GM12872 (cell line): ENCODE data around the gene DACH1.

Experiments used
- CTCF ChIP-seq: IDR thresholded peaks from 3 replicates; pipeline ENCODE4 v1.5.1; 2011; ENCODE audit warnings: low read depth, mild to moderate bottlenecking, low read length, moderate library complexity; ENCODE audit not compliant: insufficient read depth

Gene DACH1

DNA sequence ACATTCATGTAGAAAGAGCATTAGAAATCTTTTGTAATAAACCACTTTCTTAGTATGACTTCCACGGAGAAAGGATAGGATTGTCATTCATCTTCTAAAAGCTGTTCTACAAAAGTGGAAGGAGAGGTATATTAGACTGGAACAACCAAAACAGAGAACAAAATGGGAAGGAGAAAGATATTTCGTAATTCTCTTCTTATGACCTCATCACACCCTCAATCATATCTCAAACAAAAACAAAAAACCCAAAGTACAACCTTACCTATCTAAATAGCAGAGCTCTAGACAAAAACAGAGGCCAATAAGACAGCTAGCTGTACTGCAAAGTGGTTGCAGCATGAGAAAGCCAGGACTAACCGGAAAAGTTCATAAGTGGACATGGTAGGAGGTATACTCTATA, 46.3 kb downstream of the DACH1 start:
- TF ChIP-seq CTCF, result no peak

GRCh38 chr13:71817335-71817734, 49.7 kb downstream of the DACH1 start:
- TF ChIP-seq CTCF, result no peak

DNA sequence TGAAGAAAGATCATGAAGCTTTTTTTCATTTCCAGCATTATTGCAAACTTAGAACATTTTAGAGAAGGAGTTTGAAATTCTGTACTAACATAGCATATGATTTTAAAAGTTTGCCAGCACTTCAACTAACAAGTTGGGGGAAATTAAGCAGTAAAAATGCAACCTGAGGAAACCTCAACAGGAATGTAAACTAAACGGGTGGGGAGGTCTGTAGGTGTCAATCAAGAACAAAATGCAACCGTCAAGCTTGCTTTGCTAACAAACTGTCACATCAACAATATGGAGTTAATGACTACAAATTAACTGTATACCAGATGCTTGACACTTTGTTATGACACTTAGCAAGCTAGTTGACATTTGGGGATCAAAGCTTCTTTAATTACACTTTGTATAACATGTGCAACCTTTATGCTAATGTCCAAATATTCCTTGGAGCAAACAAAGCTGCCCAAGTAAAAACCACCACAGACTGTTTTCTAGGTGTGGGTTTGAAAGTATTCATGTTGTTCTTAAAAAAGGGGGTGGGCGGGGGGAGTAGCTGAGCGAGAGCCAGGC, 52.1 kb downstream of the DACH1 start:
- TF ChIP-seq CTCF, result no peak

DNA sequence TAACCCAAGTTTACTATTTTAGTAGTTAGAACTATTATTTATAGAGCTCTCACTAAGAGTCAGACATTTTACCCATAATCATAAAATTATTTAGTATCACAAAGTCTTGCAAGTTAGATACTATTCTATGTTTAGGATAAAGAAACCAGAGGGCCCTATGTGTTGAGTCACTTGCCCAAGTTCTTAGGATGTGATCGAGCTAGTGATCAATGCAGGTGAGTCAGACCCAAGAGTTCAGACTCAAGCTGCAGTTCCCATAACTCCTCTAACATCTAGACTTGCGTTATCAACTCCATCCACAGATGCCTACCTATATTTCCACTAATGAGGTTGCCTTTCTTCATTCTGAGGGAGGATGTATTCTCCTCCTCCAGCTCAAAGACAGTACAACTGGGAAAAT, 53.8 kb downstream of the DACH1 start:
- TF ChIP-seq CTCF, result no peak

DNA sequence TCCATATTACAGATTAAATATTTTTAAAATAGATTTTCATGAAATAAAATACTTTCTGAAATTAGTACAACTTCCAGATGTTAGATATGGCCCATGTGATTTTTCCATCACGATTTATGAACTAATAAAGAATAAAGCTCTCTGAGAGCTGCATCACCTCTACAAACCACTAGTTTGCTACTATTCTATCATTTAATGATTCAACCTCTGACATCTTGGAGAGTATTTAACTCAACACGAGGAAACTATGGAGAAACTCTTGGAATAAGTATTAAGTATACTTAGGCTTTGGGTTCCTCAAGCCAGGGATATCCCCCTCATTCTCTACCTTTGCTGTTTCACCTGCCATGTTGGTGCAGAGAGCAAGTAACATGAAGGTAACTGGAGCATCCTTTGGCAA, 55.7 kb downstream of the DACH1 start:
- TF ChIP-seq CTCF, result no peak

DNA sequence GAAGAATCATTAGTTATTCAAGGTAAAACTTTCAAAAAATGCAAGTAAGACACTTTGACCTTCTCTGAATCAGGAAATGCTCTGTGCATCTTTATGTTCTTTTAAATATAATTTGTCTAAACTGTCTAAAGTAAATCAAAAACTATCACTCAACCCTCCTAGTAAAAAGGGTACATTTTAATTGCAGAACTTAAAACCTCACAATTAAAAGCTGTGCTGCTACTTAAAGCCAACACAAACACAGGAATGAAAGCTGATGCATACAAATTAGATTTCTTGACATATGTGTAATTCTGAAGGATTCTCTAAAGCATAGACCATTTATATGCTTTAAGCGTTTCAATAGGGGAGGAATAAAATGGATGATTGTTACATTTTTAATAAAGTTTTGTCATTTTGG, 58.3 kb downstream of the DACH1 start:
- TF ChIP-seq CTCF, result no peak

- no peak for TF ChIP-seq CTCF
Observed at GRCh38 chr13:71806886-71807285, 60.1 kb downstream of the DACH1 start.
